NK-92 (cell line): ENCODE data around the gene KLLN.
A peak's percentile ranks its signal among the peaks of the same experiment; 100 is the strongest.
"Not testable (repeated sequence)": the region's sequence is repeated elsewhere in the genome, so short reads cannot be mapped to it uniquely, and the experiment has no call there.

ENCODE experiments used
- DNase-seq: peaks from one replicate; lab custom pipeline; 2025; ENCODE audit not compliant: unreplicated experiment; lab: John Stamatoyannopoulos, UW

Gene KLLN

GRCh38 chr10:87843714-87844113, 19.6 kb downstream of the KLLN start:
- DNase-seq = no peak

GRCh38 chr10:87842776-87843497, 20.4 kb downstream of the KLLN start:
- DNase-seq = no peak

- DNase-seq = no peak
Measured at GRCh38 chr10:87842220-87842641, 21.1 kb downstream of the KLLN start.

GRCh38 chr10:87841186-87841585, 22.1 kb downstream of the KLLN start:
- DNase-seq = no peak

- DNase-seq = no peak
Measured at GRCh38 chr10:87838650-87839049, 24.7 kb downstream of the KLLN start.

- no peak for DNase-seq
Measured at GRCh38 chr10:87837445-87837844, 25.9 kb downstream of the KLLN start.

GRCh38 chr10:87836098-87836497, 27.2 kb downstream of the KLLN start:
- no peak for DNase-seq

GRCh38 chr10:87829986-87830729, 33.2 kb downstream of the KLLN start:
- DNase-seq = no peak

- not testable (repeated sequence) for DNase-seq
Measured at GRCh38 chr10:87829051-87829450, 34.3 kb downstream of the KLLN start.

- no peak for DNase-seq
Measured at GRCh38 chr10:87827681-87828080, 35.7 kb downstream of the KLLN start.

- no peak for DNase-seq
Measured at GRCh38 chr10:87826653-87827052, 36.7 kb downstream of the KLLN start.

GRCh38 chr10:87819289-87819585, 44.1 kb downstream of the KLLN start:
- DNase-seq = no peak

GRCh38 chr10:87818505-87819288, 44.6 kb downstream of the KLLN start:
- DNase-seq = no peak

GRCh38 chr10:87817609-87818504, 45.5 kb downstream of the KLLN start, which contains the start of gene ATAD1:
Gene ATAD1 (minus strand): TSS chr10:87818226. CDS start chr10:87814599, 3,627 bp downstream.
- DNase-seq = peak; percentile 10

GRCh38 chr10:87816898-87817608, 46.3 kb downstream of the KLLN start:
- DNase-seq = no peak

GRCh38 chr10:87816163-87816897, 47.0 kb downstream of the KLLN start:
- DNase-seq = no peak
